ENCODE measurements around the gene AP1S1.

GRCh38 chr7:101125989-101126650, 28.2 kb upstream of the AP1S1 start:
- TF ChIP-seq CTCF (optimal IDR thresholded peaks at IDR 0.05 in 1 of 3, IDR thresholded peaks at IDR 0.05 in 1 of 3, conservative IDR thresholded peaks at IDR 0.05 in 1 of 3; ENCODE audit: extremely low read depth in 1 of 3, insufficient read depth in 2 of 3, low read length in 3 of 3) = no peak
- no peak for TF ChIP-seq EZH2 (IDR thresholded peaks at IDR 0.05; ENCODE audit: low read length)

All from keratinocyte (primary cell).